GM18873 (cell line): ENCODE measurements around the gene TYSND1.
"Not testable (repeated sequence)": the region's sequence is repeated elsewhere in the genome, so short reads cannot be mapped to it uniquely, and the experiment has no call there.

ENCODE experiments used
- ATAC-seq: cut with Tn5 transposase; IDR thresholded peaks from one replicate; pipeline ENCODE4 v1.9.1; 2021; ENCODE audit warnings: mild to moderate bottlenecking, moderate library complexity, moderate number of reproducible peaks; ENCODE audit not compliant: unreplicated experiment, low FRiP score

The TYSND1 gene

GRCh38 chr10:70115948-70116682, 30.4 kb downstream of the TYSND1 start:
- ATAC-seq: no peak

GRCh38 chr10:70114902-70115301, 31.6 kb downstream of the TYSND1 start:
- ATAC-seq: no peak

- ATAC-seq: no peak
These were observed 34.4 kb downstream of the TYSND1 start for GRCh38 chr10:70112071-70112470.

- ATAC-seq: no peak
These were observed 35.0 kb downstream of the TYSND1 start for GRCh38 chr10:70111496-70111895.

GRCh38 chr10:70109064-70109729, 37.3 kb downstream of the TYSND1 start:
- no peak for ATAC-seq

GRCh38 chr10:70106958-70107791, 39.3 kb downstream of the TYSND1 start:
- peak; percentile 52 for ATAC-seq

- no peak for ATAC-seq
These were observed 44.8 kb downstream of the TYSND1 start for GRCh38 chr10:70101668-70102067.

GRCh38 chr10:70101068-70101562, 45.4 kb downstream of the TYSND1 start:
- ATAC-seq: not testable (repeated sequence)

GRCh38 chr10:70098271-70098670, 48.2 kb downstream of the TYSND1 start:
- ATAC-seq: no peak

- ATAC-seq: no peak
These were observed 49.0 kb downstream of the TYSND1 start for GRCh38 chr10:70097459-70097858.

- ATAC-seq: no peak
These were observed 49.6 kb downstream of the TYSND1 start for GRCh38 chr10:70096705-70097420.

- ATAC-seq: no peak
These were observed 50.3 kb downstream of the TYSND1 start for GRCh38 chr10:70096016-70096704.

- no peak for ATAC-seq
These were observed 52.2 kb downstream of the TYSND1 start for GRCh38 chr10:70094250-70094649.

- ATAC-seq: no peak
These were observed 53.1 kb downstream of the TYSND1 start for GRCh38 chr10:70093335-70093944.

- no peak for ATAC-seq
These were observed 54.1 kb downstream of the TYSND1 start for GRCh38 chr10:70092389-70092718.

- ATAC-seq: no peak
These were observed 55.5 kb downstream of the TYSND1 start for GRCh38 chr10:70090951-70091350.

- no peak for ATAC-seq
These were observed 56.5 kb downstream of the TYSND1 start for GRCh38 chr10:70090013-70090412.

- no peak for ATAC-seq
These were observed 58.2 kb downstream of the TYSND1 start for GRCh38 chr10:70088308-70088698.
